Loucy (cell line): ENCODE results near the gene LRIG1.

Experiments
- H2AFZ ChIP-seq: fragments of 200-600 bp; sonication (generic); 2 replicates; pipeline ENCODE4 v1.6.0; 2016; ENCODE audit warnings: antibody characterized with exemption, mild to moderate bottlenecking, low read length, moderate library complexity
- H3F3A ChIP-seq: fragments of 200-600 bp; 2 replicates; pipeline ENCODE4 v1.6.0; 2016; ENCODE audit warnings: antibody characterized with exemption, low read depth, mild to moderate bottlenecking
- H3K27me3 ChIP-seq: fragments of 200-600 bp; sonication (generic); 2 replicates; pipeline ENCODE4 v1.6.1; 2014; ENCODE audit warnings: low read length, mild to moderate bottlenecking; ENCODE audit not compliant: insufficient read depth, poor library complexity, severe bottlenecking
- H3K36me3 ChIP-seq: fragments of 200-600 bp; sonication (generic); 2 replicates; pipeline ENCODE4 v1.6.1; 2016; ENCODE audit warnings: low read length; ENCODE audit not compliant: insufficient read depth
- H3K4me1 ChIP-seq: fragments of 200-600 bp; sonication (generic); 2 replicates; pipeline ENCODE4 v1.5.1; 2014; ENCODE audit warnings: low read length, mild to moderate bottlenecking; ENCODE audit not compliant: insufficient read depth, poor library complexity, severe bottlenecking
- H3K4me2 ChIP-seq: fragments of 200-600 bp; sonication (generic); 2 replicates; pipeline ENCODE4 v1.6.0; 2014; ENCODE audit warnings: antibody characterized with exemption, low read length, low read depth, mild to moderate bottlenecking; ENCODE audit not compliant: poor library complexity, severe bottlenecking
- H3K4me3 ChIP-seq: fragments of 200-600 bp; sonication (generic); 2 replicates; pipeline ENCODE4 v1.5.1; 2014; ENCODE audit warnings: low read length, mild to moderate bottlenecking, mixed read lengths; ENCODE audit not compliant: poor library complexity, severe bottlenecking
- H3K79me2 ChIP-seq: fragments of 200-600 bp; sonication (generic); 2 replicates; pipeline ENCODE4 v1.6.1; 2014; ENCODE audit warnings: low read length; ENCODE audit not compliant: insufficient read depth
- H3K9ac ChIP-seq: fragments of 200-600 bp; sonication (generic); 2 replicates; pipeline ENCODE4 v1.6.0; 2014; ENCODE audit warnings: mild to moderate bottlenecking, low read depth, low read length, moderate library complexity; ENCODE audit not compliant: poor library complexity, severe bottlenecking
- H3K9me2 ChIP-seq: fragments of 200-600 bp; sonication (generic); replicated peaks from 2 replicates; pipeline ENCODE4 v1.6.1; 2016; ENCODE audit warnings: low read depth, low read length, mixed read lengths
- H3K9me3 ChIP-seq: fragments of 200-600 bp; sonication (generic); 2 replicates; pipeline ENCODE4 v1.6.1; 2014; ENCODE audit warnings: mild to moderate bottlenecking, antibody characterized with exemption, low read length, low read depth; ENCODE audit not compliant: insufficient read depth
- H4K20me1 ChIP-seq: fragments of 200-600 bp; sonication (generic); 2 replicates; pipeline ENCODE4 v1.6.0; 2014; ENCODE audit warnings: antibody characterized with exemption, low read length, mild to moderate bottlenecking; ENCODE audit not compliant: insufficient read depth, poor library complexity, severe bottlenecking
- EZH2phosphoT487 ChIP-seq: fragments of 200-600 bp; IDR thresholded peaks from 2 replicates; pipeline ENCODE4 v1.6.1; 2018; ENCODE audit warnings: antibody characterized with exemption, mild to moderate bottlenecking, moderate library complexity, borderline replicate concordance
- TF ChIP-seq, protein P1 (sequence below): fragments of 200-600 bp; sonication (generic); conservative IDR thresholded peaks from 2 replicates; pipeline ENCODE4 v1.5.1; 2014; ENCODE audit warnings: mild to moderate bottlenecking, antibody characterized with exemption, low read length

The LRIG1 gene

GRCh38 chr3:66499881-66500575 is 794 bp downstream of the LRIG1 start:
- peak overlapping the region; percentile 81 for H3K4me3 ChIP-seq
- peak overlapping the region; percentile 78 for H3K9ac ChIP-seq
- TF ChIP-seq, protein P1, sequence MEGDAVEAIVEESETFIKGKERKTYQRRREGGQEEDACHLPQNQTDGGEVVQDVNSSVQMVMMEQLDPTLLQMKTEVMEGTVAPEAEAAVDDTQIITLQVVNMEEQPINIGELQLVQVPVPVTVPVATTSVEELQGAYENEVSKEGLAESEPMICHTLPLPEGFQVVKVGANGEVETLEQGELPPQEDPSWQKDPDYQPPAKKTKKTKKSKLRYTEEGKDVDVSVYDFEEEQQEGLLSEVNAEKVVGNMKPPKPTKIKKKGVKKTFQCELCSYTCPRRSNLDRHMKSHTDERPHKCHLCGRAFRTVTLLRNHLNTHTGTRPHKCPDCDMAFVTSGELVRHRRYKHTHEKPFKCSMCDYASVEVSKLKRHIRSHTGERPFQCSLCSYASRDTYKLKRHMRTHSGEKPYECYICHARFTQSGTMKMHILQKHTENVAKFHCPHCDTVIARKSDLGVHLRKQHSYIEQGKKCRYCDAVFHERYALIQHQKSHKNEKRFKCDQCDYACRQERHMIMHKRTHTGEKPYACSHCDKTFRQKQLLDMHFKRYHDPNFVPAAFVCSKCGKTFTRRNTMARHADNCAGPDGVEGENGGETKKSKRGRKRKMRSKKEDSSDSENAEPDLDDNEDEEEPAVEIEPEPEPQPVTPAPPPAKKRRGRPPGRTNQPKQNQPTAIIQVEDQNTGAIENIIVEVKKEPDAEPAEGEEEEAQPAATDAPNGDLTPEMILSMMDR: no peak
- no peak for TF ChIP-seq EZH2phosphoT487
- H3K27me3 ChIP-seq: no peaks in the 10 kb centered on the region
- no peaks in the 10 kb centered on the region for H3K9me2 ChIP-seq
- H3K9me3 ChIP-seq: no peaks in the 10 kb centered on the region
- H2AFZ ChIP-seq: no peak overlapping the region; the same call in 1 of the 2 replicates
- peaks cover 59% of the 10 kb centered on the region for H3K4me1 ChIP-seq
- H3K36me3 ChIP-seq: no peaks in the 10 kb centered on the region
- no peaks in the 10 kb centered on the region; the same call in 1 of the 2 replicates for H3F3A ChIP-seq
- peaks cover 26% of the 10 kb centered on the region for H4K20me1 ChIP-seq
- peaks cover 57% of the 10 kb centered on the region for H3K79me2 ChIP-seq
- peak overlapping the region; percentile 72 for H3K4me2 ChIP-seq

- peaks cover 26% of the 10 kb centered on the region for H4K20me1 ChIP-seq
- peak overlapping the region; percentile 92 for H3K4me2 ChIP-seq
- no peaks in the 10 kb centered on the region for H3K9me3 ChIP-seq
- no peaks in the 10 kb centered on the region for H3K9me2 ChIP-seq
- H3K4me1 ChIP-seq: peaks cover 70% of the 10 kb centered on the region
- H3K27me3 ChIP-seq: no peaks in the 10 kb centered on the region
- H3K9ac ChIP-seq: peak overlapping the region; percentile 78
- no peaks in the 10 kb centered on the region for H3K36me3 ChIP-seq
- TF ChIP-seq EZH2phosphoT487: no peak
- TF ChIP-seq, protein P1: no peak
- peaks cover 68% of the 10 kb centered on the region for H3K79me2 ChIP-seq
- H3K4me3 ChIP-seq: peak overlapping the region; percentile 81
- H2AFZ ChIP-seq: no peak overlapping the region
- H3F3A ChIP-seq: no peaks in the 10 kb centered on the region; the same call in 1 of the 2 replicates
These were observed 1.9 kb downstream of the LRIG1 start for GRCh38 chr3:66498687-66499621.

DNA sequence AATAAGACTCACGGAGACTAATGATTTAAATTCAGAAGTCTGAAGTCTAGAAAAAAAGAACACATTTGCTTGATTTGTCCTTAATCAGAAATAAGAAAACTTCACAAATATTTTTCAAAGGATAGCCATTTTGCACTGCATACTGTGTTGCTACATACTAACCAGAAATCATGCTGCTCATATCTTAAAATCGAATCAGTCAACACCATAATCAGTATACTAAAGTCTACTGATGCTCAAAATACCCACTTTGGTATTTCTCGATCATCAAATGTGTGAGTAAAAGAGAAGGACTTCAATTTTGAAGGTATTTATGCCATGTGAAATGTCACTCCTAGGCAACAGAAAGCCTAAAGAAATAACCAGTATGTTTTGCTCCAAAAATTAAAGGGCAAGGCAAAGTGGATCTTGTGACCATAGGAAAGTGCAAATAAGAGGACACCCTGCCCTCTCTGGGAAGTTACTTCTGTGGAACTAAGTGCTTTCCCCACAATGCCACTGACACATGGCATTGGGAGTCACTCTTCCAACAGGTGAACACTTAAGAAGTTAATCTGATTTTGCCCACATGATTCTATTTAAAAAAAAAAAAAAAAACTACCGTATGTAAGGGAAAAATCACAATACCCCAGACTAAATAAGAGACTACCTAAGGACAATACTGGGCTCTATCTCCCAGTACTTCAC is 2.7 kb downstream of the LRIG1 start:
- H4K20me1 ChIP-seq: peaks cover 26% of the 10 kb centered on the region
- H3K4me3 ChIP-seq: peak overlapping the region; percentile 81
- H2AFZ ChIP-seq: no peak overlapping the region
- peaks cover 76% of the 10 kb centered on the region for H3K79me2 ChIP-seq
- no peaks in the 10 kb centered on the region for H3K9me2 ChIP-seq
- peak overlapping the region; percentile 92 for H3K4me2 ChIP-seq
- H3K36me3 ChIP-seq: no peaks in the 10 kb centered on the region
- no peaks in the 10 kb centered on the region for H3K27me3 ChIP-seq
- peak overlapping the region; percentile 78 for H3K9ac ChIP-seq
- no peaks in the 10 kb centered on the region; the same call in 1 of the 2 replicates for H3F3A ChIP-seq
- peaks cover 74% of the 10 kb centered on the region for H3K4me1 ChIP-seq
- no peaks in the 10 kb centered on the region for H3K9me3 ChIP-seq
- TF ChIP-seq, protein P1: no peak
- no peak for TF ChIP-seq EZH2phosphoT487
